DMS79 treated with DMSO at 0.1 percent for 48 hours (cell line): Measurements from ENCODE around the gene PSMD1.
"Not testable (repeated sequence)": the region's sequence is repeated elsewhere in the genome, so short reads cannot be mapped to it uniquely, and the experiment has no call there.

Source experiments
- DNase-seq: peaks from one replicate; lab custom pipeline; 2025; lab: John Stamatoyannopoulos, UW

Gene PSMD1

GRCh38 chr2:231117148-231117547, 60.5 kb downstream of the PSMD1 start:
- no peak for DNase-seq

- DNase-seq = peak; percentile 66
Measured at GRCh38 chr2:231117922-231118613, 61.4 kb downstream of the PSMD1 start.

- DNase-seq = no peak
Measured at GRCh38 chr2:231118614-231118942, 61.9 kb downstream of the PSMD1 start.

GRCh38 chr2:231123362-231123898, 66.8 kb downstream of the PSMD1 start:
- no peak for DNase-seq

- DNase-seq = no peak
Measured at GRCh38 chr2:231124838-231125568, 68.3 kb downstream of the PSMD1 start, which contains the start of gene HTR2B. TSS of gene HTR2B (minus strand) at chr2:231125042. CDS start at chr2:231123764, 1,278 bp downstream.

GRCh38 chr2:231126123-231126522, 69.5 kb downstream of the PSMD1 start:
- DNase-seq = no peak

GRCh38 chr2:231127480-231127879, 70.8 kb downstream of the PSMD1 start:
- DNase-seq = no peak

- no peak for DNase-seq
Measured at GRCh38 chr2:231127936-231128335, 71.3 kb downstream of the PSMD1 start.

- no peak for DNase-seq
Measured at GRCh38 chr2:231128541-231128940, 71.9 kb downstream of the PSMD1 start.

- DNase-seq = no peak
Measured at GRCh38 chr2:231129216-231129615, 72.5 kb downstream of the PSMD1 start.

- DNase-seq = no peak
Measured at GRCh38 chr2:231130336-231131056, 73.8 kb downstream of the PSMD1 start.

GRCh38 chr2:231132129-231132528, 75.5 kb downstream of the PSMD1 start:
- DNase-seq = no peak

- no peak for DNase-seq
Measured at GRCh38 chr2:231133365-231134099, 76.9 kb downstream of the PSMD1 start.

GRCh38 chr2:231134910-231135655, 78.4 kb downstream of the PSMD1 start:
- DNase-seq = peak; percentile 38

- no peak for DNase-seq
Measured at GRCh38 chr2:231138699-231139098, 82.0 kb downstream of the PSMD1 start.

- no peak for DNase-seq
Measured at GRCh38 chr2:231139796-231140195, 83.1 kb downstream of the PSMD1 start.

- DNase-seq = not testable (repeated sequence)
Measured at GRCh38 chr2:231140808-231141207, 84.1 kb downstream of the PSMD1 start.

- no peak for DNase-seq
Measured at GRCh38 chr2:231144896-231145295, 88.2 kb downstream of the PSMD1 start.

GRCh38 chr2:231146665-231147064, 90.0 kb downstream of the PSMD1 start:
- DNase-seq = no peak

- no peak for DNase-seq
Measured at GRCh38 chr2:231152800-231153557, 96.3 kb downstream of the PSMD1 start.
